ENCODE results near the gene MED28.

The MED28 gene

GRCh38 chr4:17580969-17581368 is 33.5 kb upstream of the MED28 start:
- Histone ChIP-seq H3K4me1 (ENCODE audit: control insufficient read depth in 1 of 2, insufficient read depth in 2 of 2, low read length in 2 of 2) (peaks cover 6 to 7% of the 10 kb centered on the region in 2 experiments), H3K27me3 (ENCODE audit: insufficient read depth, low read length) (no peaks in the 10 kb centered on the region), H3K9me3 (ENCODE audit: insufficient read depth, low read depth, low read length) (no peaks in the 10 kb centered on the region), H3K14ac (ENCODE audit: low read length) (no peak overlapping the region), H2BK120ac (ENCODE audit: insufficient read depth, low read length, poor library complexity) (no peak overlapping the region), H2BK5ac (ENCODE audit: low read depth, low read length, poor library complexity) (no peak overlapping the region), H3K79me1 (ENCODE audit: low read length) (peaks cover 7% of the 10 kb centered on the region), H4K91ac (ENCODE audit: low read depth, low read length) (no peak overlapping the region), H3K27ac (ENCODE audit: low read depth, low read length) (no peak overlapping the region), H4K8ac (ENCODE audit: low read depth, low read length) (no peak overlapping the region), H4K12ac (ENCODE audit: low read depth, low read length) (no peak overlapping the region), H2BK12ac (ENCODE audit: low read length) (no peak overlapping the region), H3K36me3 (ENCODE audit: control insufficient read depth in 1 of 2, insufficient read depth in 2 of 2, low read length in 2 of 2) (peaks cover 23 to 33% of the 10 kb centered on the region in 2 experiments), H3K9ac (ENCODE audit: low read length) (no peak overlapping the region), H2AK5ac (ENCODE audit: low read length) (no peak overlapping the region), H3K4me2 (ENCODE audit: low read length) (no peak overlapping the region), H3K18ac (ENCODE audit: low read length) (no peak overlapping the region), H3K4ac (ENCODE audit: low read depth, low read length) (no peak overlapping the region), H3K79me2 (ENCODE audit: control insufficient read depth, insufficient read depth, low read length, poor library complexity) (peaks cover 5% of the 10 kb centered on the region), H2AFZ (ENCODE audit: insufficient read depth, low read length, poor library complexity) (no peak overlapping the region), H3K4me3 (ENCODE audit: low read depth, low read length) (no peak overlapping the region), H3K23ac (ENCODE audit: low read length) (no peak overlapping the region)
- no CpG with 5 or more reads among the region's 7 CpGs for WGBS (ENCODE audit: extremely low coverage, insufficient coverage, insufficient read length)
- DNase-seq = no peak

GRCh38 chr4:17583276-17583675 is 31.2 kb upstream of the MED28 start:
- no peak for DNase-seq
- no peak overlapping the region for H4K8ac ChIP-seq (ENCODE audit: low read depth, low read length)
- no peaks in the 10 kb centered on the region for H3K79me2 ChIP-seq (ENCODE audit: control insufficient read depth, insufficient read depth, low read length, poor library complexity)
- H2AFZ ChIP-seq (ENCODE audit: insufficient read depth, low read length, poor library complexity) = no peak overlapping the region
- H3K4me1 ChIP-seq (ENCODE audit: control insufficient read depth in 1 of 2, insufficient read depth in 2 of 2, low read length in 2 of 2) = peaks cover 1% of the 10 kb centered on the region in 2 experiments
- no peak overlapping the region for H2AK5ac ChIP-seq (ENCODE audit: low read length)
- no peak overlapping the region for H3K9ac ChIP-seq (ENCODE audit: low read length)
- H3K27ac ChIP-seq (ENCODE audit: low read depth, low read length) = no peak overlapping the region
- H3K4me2 ChIP-seq (ENCODE audit: low read length) = no peak overlapping the region
- no CpG with 5 or more reads among the region's 9 CpGs for WGBS (ENCODE audit: extremely low coverage, insufficient coverage, insufficient read length)
- no peak overlapping the region for H3K18ac ChIP-seq (ENCODE audit: low read length)
- no peak overlapping the region for H2BK5ac ChIP-seq (ENCODE audit: low read depth, low read length, poor library complexity)
- H3K79me1 ChIP-seq (ENCODE audit: low read length) = no peaks in the 10 kb centered on the region
- H3K27me3 ChIP-seq (ENCODE audit: insufficient read depth, low read length) = no peaks in the 10 kb centered on the region
- no peak overlapping the region for H3K23ac ChIP-seq (ENCODE audit: low read length)
- H2BK12ac ChIP-seq (ENCODE audit: low read length) = no peak overlapping the region
- no peaks in the 10 kb centered on the region for H3K9me3 ChIP-seq (ENCODE audit: insufficient read depth, low read depth, low read length)
- no peak overlapping the region for H2BK120ac ChIP-seq (ENCODE audit: insufficient read depth, low read length, poor library complexity)
- no peak overlapping the region for H4K91ac ChIP-seq (ENCODE audit: low read depth, low read length)
- no peak overlapping the region for H3K14ac ChIP-seq (ENCODE audit: low read length)
- peaks cover 27 to 39% of the 10 kb centered on the region in 2 experiments for H3K36me3 ChIP-seq (ENCODE audit: control insufficient read depth in 1 of 2, insufficient read depth in 2 of 2, low read length in 2 of 2)
- H3K4ac ChIP-seq (ENCODE audit: low read depth, low read length) = no peak overlapping the region
- H4K12ac ChIP-seq (ENCODE audit: low read depth, low read length) = no peak overlapping the region
- H3K4me3 ChIP-seq (ENCODE audit: low read depth, low read length) = no peak overlapping the region

- H3K36me3 ChIP-seq (ENCODE audit: control insufficient read depth in 1 of 2, insufficient read depth in 2 of 2, low read length in 2 of 2) = peaks cover 29 to 41% of the 10 kb centered on the region in 2 experiments
Measured at GRCh38 chr4:17583941-17584340, 30.5 kb upstream of the MED28 start.

GRCh38 chr4:17584521-17585213 is 29.8 kb upstream of the MED28 start:
- H3K18ac ChIP-seq (ENCODE audit: low read length) = no peak overlapping the region
- H2BK5ac ChIP-seq (ENCODE audit: low read depth, low read length, poor library complexity) = no peak overlapping the region
- H3K9me3 ChIP-seq (ENCODE audit: insufficient read depth, low read depth, low read length) = no peaks in the 10 kb centered on the region
- no peak overlapping the region for H2BK120ac ChIP-seq (ENCODE audit: insufficient read depth, low read length, poor library complexity)
- H3K4me1 ChIP-seq (ENCODE audit: control insufficient read depth in 1 of 2, insufficient read depth in 2 of 2, low read length in 2 of 2) = no peaks in the 10 kb centered on the region
- H3K79me2 ChIP-seq (ENCODE audit: control insufficient read depth, insufficient read depth, low read length, poor library complexity) = no peaks in the 10 kb centered on the region
- no peak for DNase-seq
- no peak overlapping the region for H4K91ac ChIP-seq (ENCODE audit: low read depth, low read length)
- H2BK12ac ChIP-seq (ENCODE audit: low read length) = no peak overlapping the region
- no peak overlapping the region for H3K23ac ChIP-seq (ENCODE audit: low read length)
- H3K4me2 ChIP-seq (ENCODE audit: low read length) = no peak overlapping the region
- H3K4me3 ChIP-seq (ENCODE audit: low read depth, low read length) = no peak overlapping the region
- peaks cover 30 to 43% of the 10 kb centered on the region in 2 experiments for H3K36me3 ChIP-seq (ENCODE audit: control insufficient read depth in 1 of 2, insufficient read depth in 2 of 2, low read length in 2 of 2)
- no peak overlapping the region for H3K14ac ChIP-seq (ENCODE audit: low read length)
- no peak overlapping the region for H4K8ac ChIP-seq (ENCODE audit: low read depth, low read length)
- H2AFZ ChIP-seq (ENCODE audit: insufficient read depth, low read length, poor library complexity) = no peak overlapping the region
- H3K79me1 ChIP-seq (ENCODE audit: low read length) = no peaks in the 10 kb centered on the region
- no peak overlapping the region for H3K9ac ChIP-seq (ENCODE audit: low read length)
- no peak overlapping the region for H2AK5ac ChIP-seq (ENCODE audit: low read length)
- H3K27ac ChIP-seq (ENCODE audit: low read depth, low read length) = no peak overlapping the region
- WGBS (ENCODE audit: extremely low coverage, insufficient coverage, insufficient read length) = no CpG with 5 or more reads among the region's 10 CpGs
- H3K27me3 ChIP-seq (ENCODE audit: insufficient read depth, low read length) = no peaks in the 10 kb centered on the region
- no peak overlapping the region for H3K4ac ChIP-seq (ENCODE audit: low read depth, low read length)
- no peak overlapping the region for H4K12ac ChIP-seq (ENCODE audit: low read depth, low read length)

More at GRCh38 chr4:17583941-17584340, 30.5 kb upstream of the MED28 start:
- DNase-seq = no peak
- no peak overlapping the region for H3K4me2 ChIP-seq (ENCODE audit: low read length)
- H3K27me3 ChIP-seq (ENCODE audit: insufficient read depth, low read length) = no peaks in the 10 kb centered on the region
- no peak overlapping the region for H3K27ac ChIP-seq (ENCODE audit: low read depth, low read length)
- H4K91ac ChIP-seq (ENCODE audit: low read depth, low read length) = no peak overlapping the region
- no peaks in the 10 kb centered on the region for H3K79me1 ChIP-seq (ENCODE audit: low read length)
- H3K9ac ChIP-seq (ENCODE audit: low read length) = no peak overlapping the region
- no peak overlapping the region for H3K4ac ChIP-seq (ENCODE audit: low read depth, low read length)
- H2BK120ac ChIP-seq (ENCODE audit: insufficient read depth, low read length, poor library complexity) = no peak overlapping the region
- no peak overlapping the region for H2BK5ac ChIP-seq (ENCODE audit: low read depth, low read length, poor library complexity)
- no CpG with 5 or more reads among the region's 4 CpGs for WGBS (ENCODE audit: extremely low coverage, insufficient coverage, insufficient read length)
- H4K8ac ChIP-seq (ENCODE audit: low read depth, low read length) = no peak overlapping the region
- H4K12ac ChIP-seq (ENCODE audit: low read depth, low read length) = no peak overlapping the region
- no peak overlapping the region for H2AK5ac ChIP-seq (ENCODE audit: low read length)
- no peak overlapping the region for H3K18ac ChIP-seq (ENCODE audit: low read length)
- no peaks in the 10 kb centered on the region for H3K79me2 ChIP-seq (ENCODE audit: control insufficient read depth, insufficient read depth, low read length, poor library complexity)
- no peak overlapping the region for H3K23ac ChIP-seq (ENCODE audit: low read length)
- H3K14ac ChIP-seq (ENCODE audit: low read length) = no peak overlapping the region
- H3K4me3 ChIP-seq (ENCODE audit: low read depth, low read length) = no peak overlapping the region
- no peak overlapping the region for H2AFZ ChIP-seq (ENCODE audit: insufficient read depth, low read length, poor library complexity)
- H2BK12ac ChIP-seq (ENCODE audit: low read length) = no peak overlapping the region
- no peaks in the 10 kb centered on the region for H3K4me1 ChIP-seq (ENCODE audit: control insufficient read depth in 1 of 2, insufficient read depth in 2 of 2, low read length in 2 of 2)
- no peaks in the 10 kb centered on the region for H3K9me3 ChIP-seq (ENCODE audit: insufficient read depth, low read depth, low read length)
